SK-N-DZ (cell line): Measurements from ENCODE around the gene EEFSEC.

ENCODE experiments used
- DNase-seq: peaks from one replicate; pipeline ENCODE4 v3.0.0-alpha.2; 2015; ENCODE audit warnings: low spot score

Gene EEFSEC

DNA sequence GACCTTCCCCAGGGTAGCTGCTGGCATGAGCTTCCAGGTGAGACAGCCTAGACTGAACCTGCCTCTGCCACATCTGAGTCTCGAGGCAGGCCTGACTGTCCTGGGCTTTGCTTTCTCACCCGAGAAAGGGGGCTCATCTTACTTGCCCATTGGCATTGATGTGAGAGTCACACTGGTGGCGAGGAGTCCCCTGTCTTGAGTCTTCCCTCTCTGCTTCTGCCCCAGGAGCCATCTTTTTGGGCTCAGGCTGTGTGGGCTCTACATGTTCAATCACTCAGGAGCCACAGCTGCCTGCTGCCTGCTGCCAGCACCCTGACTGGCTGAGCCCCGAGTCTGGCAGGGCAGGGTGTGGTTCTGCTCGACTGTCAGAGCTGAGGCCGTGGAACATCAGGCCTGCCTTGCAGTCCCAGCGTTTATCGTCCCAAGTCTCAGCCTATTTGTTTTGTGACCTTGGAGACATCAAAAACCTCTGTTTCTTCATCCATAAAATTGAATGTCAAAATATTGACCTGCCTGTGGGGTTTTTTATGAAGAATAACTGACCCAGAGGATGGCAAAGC is 180.9 kb downstream of the EEFSEC start:
- no peak for DNase-seq

DNA sequence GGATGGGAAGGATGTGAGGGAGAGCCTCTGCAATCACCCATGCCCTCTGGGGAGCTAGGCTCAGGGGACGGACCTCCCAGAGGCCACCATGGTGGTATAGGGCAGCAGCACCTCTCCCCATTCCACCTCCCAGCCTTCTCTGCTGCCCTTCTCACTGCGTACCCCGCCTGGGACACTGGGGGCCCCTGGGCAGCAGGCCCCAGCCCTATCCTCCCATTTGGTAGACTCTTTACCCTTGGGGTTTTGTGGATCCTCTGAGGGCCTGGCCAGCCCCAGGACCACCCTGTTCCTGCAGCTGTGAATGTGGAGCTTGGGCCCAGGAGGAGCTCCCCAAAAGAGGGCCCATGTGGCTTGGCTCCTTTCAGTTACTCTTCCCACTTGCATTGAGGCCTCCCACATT is 181.5 kb downstream of the EEFSEC start:
- no peak for DNase-seq

DNA sequence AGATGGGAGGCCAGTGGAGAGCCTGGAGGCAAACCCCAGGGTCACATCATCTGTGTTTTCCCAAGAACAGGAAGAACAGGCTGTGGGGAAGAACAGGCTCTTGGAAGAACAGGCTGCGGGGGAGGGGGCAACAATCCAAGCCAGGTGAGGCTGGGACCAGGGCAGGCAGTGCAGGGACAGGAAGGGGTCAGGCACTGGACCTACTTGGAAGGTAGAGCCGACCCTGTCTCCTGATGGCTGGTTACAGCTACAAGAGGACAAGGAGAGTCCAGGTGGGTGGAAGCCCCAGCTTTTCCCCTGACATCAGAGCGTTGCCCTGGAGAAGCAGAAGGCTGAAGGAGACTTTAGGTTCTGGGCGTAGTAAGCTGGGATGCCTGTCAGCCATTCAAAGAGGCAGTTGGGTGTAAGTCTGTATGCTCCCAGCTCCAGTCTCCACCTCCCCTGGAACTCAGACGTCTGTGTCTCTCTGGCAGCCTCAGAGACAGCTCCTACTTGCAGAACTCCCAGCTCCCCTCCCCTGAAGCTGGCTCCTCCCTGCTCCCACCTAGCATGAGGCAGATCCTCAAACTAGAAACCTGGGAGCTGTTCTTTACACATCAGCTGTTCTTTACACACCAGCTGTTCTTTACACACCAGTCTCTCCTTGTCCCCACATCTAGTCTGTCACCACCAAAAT is 182.5 kb downstream of the EEFSEC start:
- DNase-seq = no peak

DNA sequence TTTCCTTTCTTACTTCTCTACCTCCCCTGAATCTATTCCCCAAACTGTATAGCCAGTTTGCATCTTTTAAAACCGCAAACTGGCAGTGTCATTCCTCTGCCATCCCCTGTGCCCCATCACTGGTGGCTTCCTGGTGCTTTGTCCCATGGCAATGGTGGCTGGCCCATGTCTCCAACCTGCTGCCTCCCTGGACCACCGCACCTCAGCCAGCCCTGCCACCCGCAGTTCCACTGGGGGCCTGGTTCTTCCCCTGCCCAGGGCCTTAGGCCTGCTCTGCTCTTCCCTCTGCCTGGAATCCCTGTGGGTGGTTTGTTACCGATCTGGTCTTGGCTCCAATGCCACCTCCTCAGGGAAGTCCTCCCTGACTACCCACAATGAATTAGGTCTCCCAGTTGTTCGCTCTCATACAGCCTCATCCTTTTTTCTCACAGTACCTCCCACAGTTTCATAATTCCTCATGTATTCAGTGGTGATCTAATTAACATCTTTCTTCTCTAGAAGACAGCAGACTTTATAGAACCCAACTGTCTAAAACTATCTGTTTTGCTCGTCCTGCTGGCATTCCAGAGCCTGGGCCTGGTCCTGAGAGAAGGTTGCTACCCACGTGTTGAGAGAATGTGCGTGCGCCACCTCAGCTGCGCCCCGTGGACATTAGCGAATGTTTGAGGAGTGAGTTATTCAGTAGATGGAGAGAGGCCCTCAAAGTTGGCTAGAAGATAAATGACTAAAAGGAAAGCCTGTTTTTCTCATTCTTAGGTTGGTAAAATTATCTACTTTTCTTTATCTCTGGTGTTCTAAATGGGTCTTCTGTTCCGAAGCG is 183.3 kb downstream of the EEFSEC start:
- no peak for DNase-seq

DNA sequence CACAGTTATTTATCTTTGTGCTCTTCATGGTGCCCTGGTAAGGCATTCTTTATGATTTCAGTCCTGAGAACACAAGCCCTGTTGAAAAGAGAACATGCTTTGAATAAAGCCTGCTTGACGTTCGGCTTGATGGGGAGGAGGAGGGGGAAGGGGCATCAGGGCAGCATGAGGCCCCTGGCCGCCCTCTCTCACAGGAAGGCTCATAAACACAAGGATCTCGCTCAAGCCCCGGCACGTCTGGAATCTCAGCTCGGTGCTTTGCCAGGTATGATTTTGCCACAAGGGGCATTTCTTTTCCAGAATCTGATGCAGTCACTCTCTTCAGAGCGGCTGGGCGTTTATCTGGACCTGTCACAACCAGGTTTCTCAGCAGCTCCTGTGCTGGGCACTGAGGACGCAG is 184.0 kb downstream of the EEFSEC start:
- no peak for DNase-seq

GRCh38 chr3:128338536-128339330 is 185.5 kb downstream of the EEFSEC start:
- no peak for DNase-seq

GRCh38 chr3:128339491-128340012 is 186.3 kb downstream of the EEFSEC start:
- no peak for DNase-seq

DNA sequence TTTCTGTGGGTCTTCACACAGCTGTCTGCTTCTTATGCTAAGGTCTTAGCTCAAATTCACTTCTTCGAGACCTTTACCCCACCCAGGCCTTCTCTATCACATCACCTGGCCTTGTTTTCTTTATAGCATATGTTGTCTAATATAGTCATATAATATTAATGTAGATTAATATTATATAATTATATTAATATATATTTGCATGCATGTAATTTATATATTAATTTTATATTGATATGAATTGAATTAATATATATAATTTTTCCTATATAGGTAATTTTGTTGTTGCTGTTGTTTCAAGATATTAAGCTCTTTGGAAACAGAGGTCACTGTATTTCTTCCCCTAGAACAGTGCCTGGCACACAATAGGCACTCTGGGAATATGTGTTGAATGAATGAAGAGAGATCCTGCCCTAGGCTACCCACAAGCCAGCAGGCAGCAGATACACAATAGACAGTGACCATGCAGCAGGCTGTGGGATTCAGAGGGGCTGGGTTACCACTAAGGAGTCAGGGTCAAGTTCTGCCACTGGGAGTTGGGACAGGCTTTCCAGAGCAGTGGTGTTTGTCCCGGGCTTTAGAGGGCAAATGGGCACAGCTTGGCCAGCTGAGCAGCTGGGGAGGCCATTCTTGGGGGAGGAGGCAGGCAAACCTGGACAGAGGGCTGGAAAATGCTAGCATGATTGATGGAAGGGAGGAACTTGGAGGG is 187.1 kb downstream of the EEFSEC start:
- DNase-seq = no peak

GRCh38 chr3:128340904-128341555 is 187.7 kb downstream of the EEFSEC start:
- no peak for DNase-seq

- DNase-seq = no peak
Observed at GRCh38 chr3:128341659-128342395, 188.5 kb downstream of the EEFSEC start.

GRCh38 chr3:128342701-128343180 is 189.5 kb downstream of the EEFSEC start:
- DNase-seq = no peak

GRCh38 chr3:128343287-128344051 is 190.2 kb downstream of the EEFSEC start:
- DNase-seq = peak; percentile 46

- no peak for DNase-seq
Observed at GRCh38 chr3:128344052-128344735, 190.9 kb downstream of the EEFSEC start.

DNA sequence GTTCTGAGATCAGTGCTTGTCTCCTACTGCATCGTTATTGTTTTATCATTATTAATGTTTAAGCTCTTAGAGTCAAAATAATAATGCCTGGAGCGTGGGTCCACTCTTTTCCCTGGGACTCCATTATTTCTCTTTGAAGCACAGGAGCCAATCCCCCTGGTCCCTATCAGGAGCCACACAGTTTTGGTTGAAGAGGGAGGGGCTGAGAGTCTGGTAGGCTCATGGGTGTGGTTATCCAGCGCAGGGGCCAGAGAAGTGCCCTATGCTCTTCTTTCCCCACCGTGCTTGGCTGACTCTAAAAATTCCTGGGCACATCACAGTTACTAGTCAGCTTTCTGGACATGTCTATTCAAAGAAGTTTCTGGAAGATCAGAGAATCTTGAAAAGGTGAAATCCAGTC is 191.9 kb downstream of the EEFSEC start:
- no peak for DNase-seq

DNA sequence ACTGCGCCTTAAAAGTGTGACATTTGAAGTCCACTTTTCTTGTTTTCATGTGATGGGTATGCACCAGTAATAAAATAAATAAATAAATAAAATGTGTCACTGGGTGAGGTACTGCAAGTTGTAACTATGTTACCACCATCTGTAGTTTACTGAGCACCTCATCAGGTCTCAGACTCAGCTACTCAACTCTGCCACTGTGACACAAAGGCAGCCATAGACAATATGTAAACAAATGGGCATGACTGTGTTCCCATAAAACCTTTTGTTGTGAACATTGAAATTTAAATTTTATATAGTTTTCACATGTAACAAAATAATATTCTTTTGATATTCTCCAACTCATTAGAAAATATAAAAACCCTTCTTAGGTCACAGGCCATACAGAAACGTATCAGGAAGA is 193.3 kb downstream of the EEFSEC start:
- no peak for DNase-seq

DNA sequence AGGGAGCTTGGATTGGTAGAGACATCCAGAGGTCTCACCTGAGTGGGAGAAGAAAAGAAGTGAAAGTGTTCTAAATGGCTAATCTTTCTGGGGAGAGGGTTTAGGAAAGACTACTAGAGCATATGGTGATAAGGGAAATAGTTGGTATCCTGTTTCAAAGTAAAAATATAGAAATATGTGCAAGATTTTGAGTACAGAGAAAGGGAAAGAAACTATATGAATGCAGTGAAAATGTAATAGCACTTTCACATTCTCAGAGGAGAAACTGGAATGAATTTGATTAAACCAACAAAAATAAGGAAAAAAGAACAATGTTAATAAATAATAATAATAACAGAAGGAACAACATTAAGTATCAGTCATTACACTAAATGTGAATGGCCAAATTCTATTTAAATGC is 194.0 kb downstream of the EEFSEC start:
- no peak for DNase-seq

DNA sequence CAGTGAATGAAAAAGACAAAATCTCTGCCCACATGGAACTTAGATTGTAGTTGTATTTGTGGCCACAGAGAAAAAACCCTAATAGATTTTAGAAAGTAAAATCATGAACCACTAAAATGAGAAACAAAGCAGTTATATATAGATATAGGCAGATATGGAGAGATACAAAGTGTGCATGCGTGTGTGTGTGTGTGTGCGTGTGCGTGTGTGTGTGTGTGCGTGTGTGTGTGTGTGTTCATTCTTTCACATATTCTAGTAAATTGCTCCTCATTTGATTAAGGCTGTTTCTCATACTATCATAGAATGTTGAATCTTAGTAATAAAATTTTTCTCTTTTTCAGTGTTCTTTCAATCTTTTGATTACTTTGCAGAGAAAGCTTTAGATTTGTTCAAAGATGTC is 194.8 kb downstream of the EEFSEC start:
- no peak for DNase-seq

GRCh38 chr3:128348805-128349531 is 195.7 kb downstream of the EEFSEC start:
- peak; percentile 61 for DNase-seq
